Stimulated activated CD4-positive, alpha-beta T cell treated with anti-CD3 and anti-CD28 coated beads, Interleukin-2, amount 100 ng/mL, for 4 hours (primary cell): ENCODE data around the gene MEF2D.
A peak's percentile ranks its signal among the peaks of the same experiment; 100 is the strongest.

Experiments used
- DNase-seq: peaks from one replicate; pipeline ENCODE4 v3.0.0-alpha.2; 2020; ENCODE audit warnings: low read depth

The MEF2D gene

GRCh38 chr1:156427957-156428356 is 72.6 kb downstream of the MEF2D start:
- no peak for DNase-seq

- DNase-seq, result no peak
Observed at GRCh38 chr1:156425943-156426342, 74.6 kb downstream of the MEF2D start.

GRCh38 chr1:156424806-156425432 is 75.7 kb downstream of the MEF2D start:
- no peak for DNase-seq

GRCh38 chr1:156423422-156424352 is 76.9 kb downstream of the MEF2D start:
- no peak for DNase-seq

- DNase-seq, result no peak
Observed at GRCh38 chr1:156422602-156423091, 77.9 kb downstream of the MEF2D start.

GRCh38 chr1:156421939-156422601 is 78.5 kb downstream of the MEF2D start:
- DNase-seq, result no peak

- DNase-seq, result peak; percentile 41
Observed at GRCh38 chr1:156421062-156421938, 79.3 kb downstream of the MEF2D start.

GRCh38 chr1:156420205-156421061 is 80.1 kb downstream of the MEF2D start:
- DNase-seq, result peak; percentile 36

GRCh38 chr1:156419854-156420204 is 80.7 kb downstream of the MEF2D start:
- DNase-seq, result no peak

GRCh38 chr1:156418416-156419070 is 82.0 kb downstream of the MEF2D start:
- DNase-seq, result no peak

- no peak for DNase-seq
Observed at GRCh38 chr1:156417401-156418020, 83.1 kb downstream of the MEF2D start.

GRCh38 chr1:156416993-156417392 is 83.6 kb downstream of the MEF2D start:
- no peak for DNase-seq

- no peak for DNase-seq
Observed at GRCh38 chr1:156414461-156415064, 86.0 kb downstream of the MEF2D start.
